H1 (cell line): ENCODE data around the gene SLC7A11. TPM values are rescaled to one million over a fixed set of nuclear protein-coding genes. Genes with fewer than 3 reads are reported as not detected.

ENCODE experiments used
- BACH1 ChIP-seq: IDR thresholded peaks from 2 replicates; pipeline ENCODE4 v1.6.1; 2012; ENCODE audit warnings: low read length, improper control_type of control experiment
- BRCA1 ChIP-seq: IDR thresholded peaks from 2 replicates; pipeline ENCODE4 v1.6.1; 2012; ENCODE audit warnings: low read depth, low read length, improper control_type of control experiment
- NANOG ChIP-seq: IDR thresholded peaks from 2 replicates; pipeline ENCODE4 v1.6.1; 2011; ENCODE audit warnings: low read length, low read depth, mild to moderate bottlenecking, inconsistent platforms; ENCODE audit not compliant: insufficient read depth, poor library complexity, severe bottlenecking
- RNF2 ChIP-seq: fragments of 200-900, 300-1000 bp; sonication (generic); IDR thresholded peaks from 2 replicates; pipeline ENCODE4 v1.7.1; 2016; ENCODE audit warnings: borderline replicate concordance, low read depth, mild to moderate bottlenecking, antibody characterized with exemption, low read length; ENCODE audit not compliant: poor library complexity, severe bottlenecking; ENCODE audit errors: missing control alignments
- SIX5 ChIP-seq: IDR thresholded peaks from 2 replicates; pipeline ENCODE4 v1.6.1; 2011; ENCODE audit warnings: mild to moderate bottlenecking, low read depth, low read length
- TAF1 ChIP-seq: IDR thresholded peaks from 2 replicates; pipeline ENCODE4 v1.6.1; 2011; ENCODE audit warnings: mild to moderate bottlenecking, low read depth, low read length
- TCF12 ChIP-seq: IDR thresholded peaks from 2 replicates; pipeline ENCODE4 v1.6.1; 2011; ENCODE audit warnings: low read depth, mild to moderate bottlenecking, low read length
- polyA plus RNA-seq, 7 experiments: library from polyadenylated mRNA; depleted of rRNA in 3 of 7; stranded (reverse) in 5 of 7; unstranded in 2 of 7; fragments of >200 nt in 5 of 7; fragments of 200-250 nt in 2 of 7; gene quantifications; 1 replicate in 5 of 7; 2 replicates in 1 of 7; 4 replicates in 1 of 7; pipeline versions ENCODE4 v1.2.1 to v1.2.3, GENCODE V29; 2011 to 2013; ENCODE audit warnings: missing spikeins in 2 of 7, mixed read lengths in 2 of 7
- total RNA-seq: library from RNA; stranded (reverse); fragmentation: NEBNext Ultra II Directional; extraction: Animal tissue kit (Norgen Biotek cat#: 25700); gene quantifications from 2 replicates; pipeline ENCODE4 v1.2.1, GENCODE V29; 2021
- TF ChIP-seq, protein P1 (sequence below): fragments of 300-600 bp; sonication (generic); IDR thresholded peaks from 2 replicates; pipeline ENCODE4 v1.7.1; 2012; ENCODE audit warnings: low read length, moderate library complexity, mild to moderate bottlenecking, inconsistent platforms; ENCODE audit not compliant: insufficient replicate concordance

SLC7A11 gene
- total and polyA plus RNA-seq, 2 of the 8 experiments (the other 6 are each of a cell fraction or from before 2014, with no cell fraction given) = 6.6 to 17.0 TPM

DNA sequence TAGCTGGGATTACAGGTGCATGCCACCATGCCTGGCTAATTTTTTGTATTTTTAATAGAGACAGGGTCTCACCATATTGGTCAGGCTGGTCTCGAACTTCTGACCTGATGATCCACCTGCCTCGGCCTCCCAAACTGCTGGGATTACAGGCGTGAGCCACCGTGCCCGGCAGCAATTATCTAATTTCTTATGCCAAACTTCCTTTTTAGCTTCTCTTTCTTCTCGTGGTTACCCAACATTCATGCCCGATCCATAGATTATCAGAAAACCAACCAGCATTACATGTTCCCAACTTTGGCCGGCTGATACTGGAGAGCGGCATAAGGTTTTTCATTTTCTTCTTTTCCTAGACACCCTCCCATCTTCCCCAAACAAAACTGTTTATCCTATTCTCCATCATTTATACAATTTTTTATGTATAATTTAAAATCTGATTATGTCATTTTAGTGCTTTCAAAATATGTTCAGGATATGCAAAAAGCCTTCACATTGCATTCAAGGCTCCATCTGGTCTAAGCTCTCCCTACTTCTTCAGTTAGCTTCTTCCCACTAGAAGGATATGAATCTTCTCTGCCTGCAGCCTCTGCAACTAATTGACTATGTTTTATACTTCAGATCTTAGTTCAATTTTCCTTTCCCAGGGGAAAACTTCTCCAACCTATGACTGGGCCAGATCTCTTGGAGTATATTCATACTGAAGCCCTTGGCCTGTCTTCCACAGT lies 8.7 kb downstream of the SLC7A11 start (continued):
- TF ChIP-seq, protein P1, sequence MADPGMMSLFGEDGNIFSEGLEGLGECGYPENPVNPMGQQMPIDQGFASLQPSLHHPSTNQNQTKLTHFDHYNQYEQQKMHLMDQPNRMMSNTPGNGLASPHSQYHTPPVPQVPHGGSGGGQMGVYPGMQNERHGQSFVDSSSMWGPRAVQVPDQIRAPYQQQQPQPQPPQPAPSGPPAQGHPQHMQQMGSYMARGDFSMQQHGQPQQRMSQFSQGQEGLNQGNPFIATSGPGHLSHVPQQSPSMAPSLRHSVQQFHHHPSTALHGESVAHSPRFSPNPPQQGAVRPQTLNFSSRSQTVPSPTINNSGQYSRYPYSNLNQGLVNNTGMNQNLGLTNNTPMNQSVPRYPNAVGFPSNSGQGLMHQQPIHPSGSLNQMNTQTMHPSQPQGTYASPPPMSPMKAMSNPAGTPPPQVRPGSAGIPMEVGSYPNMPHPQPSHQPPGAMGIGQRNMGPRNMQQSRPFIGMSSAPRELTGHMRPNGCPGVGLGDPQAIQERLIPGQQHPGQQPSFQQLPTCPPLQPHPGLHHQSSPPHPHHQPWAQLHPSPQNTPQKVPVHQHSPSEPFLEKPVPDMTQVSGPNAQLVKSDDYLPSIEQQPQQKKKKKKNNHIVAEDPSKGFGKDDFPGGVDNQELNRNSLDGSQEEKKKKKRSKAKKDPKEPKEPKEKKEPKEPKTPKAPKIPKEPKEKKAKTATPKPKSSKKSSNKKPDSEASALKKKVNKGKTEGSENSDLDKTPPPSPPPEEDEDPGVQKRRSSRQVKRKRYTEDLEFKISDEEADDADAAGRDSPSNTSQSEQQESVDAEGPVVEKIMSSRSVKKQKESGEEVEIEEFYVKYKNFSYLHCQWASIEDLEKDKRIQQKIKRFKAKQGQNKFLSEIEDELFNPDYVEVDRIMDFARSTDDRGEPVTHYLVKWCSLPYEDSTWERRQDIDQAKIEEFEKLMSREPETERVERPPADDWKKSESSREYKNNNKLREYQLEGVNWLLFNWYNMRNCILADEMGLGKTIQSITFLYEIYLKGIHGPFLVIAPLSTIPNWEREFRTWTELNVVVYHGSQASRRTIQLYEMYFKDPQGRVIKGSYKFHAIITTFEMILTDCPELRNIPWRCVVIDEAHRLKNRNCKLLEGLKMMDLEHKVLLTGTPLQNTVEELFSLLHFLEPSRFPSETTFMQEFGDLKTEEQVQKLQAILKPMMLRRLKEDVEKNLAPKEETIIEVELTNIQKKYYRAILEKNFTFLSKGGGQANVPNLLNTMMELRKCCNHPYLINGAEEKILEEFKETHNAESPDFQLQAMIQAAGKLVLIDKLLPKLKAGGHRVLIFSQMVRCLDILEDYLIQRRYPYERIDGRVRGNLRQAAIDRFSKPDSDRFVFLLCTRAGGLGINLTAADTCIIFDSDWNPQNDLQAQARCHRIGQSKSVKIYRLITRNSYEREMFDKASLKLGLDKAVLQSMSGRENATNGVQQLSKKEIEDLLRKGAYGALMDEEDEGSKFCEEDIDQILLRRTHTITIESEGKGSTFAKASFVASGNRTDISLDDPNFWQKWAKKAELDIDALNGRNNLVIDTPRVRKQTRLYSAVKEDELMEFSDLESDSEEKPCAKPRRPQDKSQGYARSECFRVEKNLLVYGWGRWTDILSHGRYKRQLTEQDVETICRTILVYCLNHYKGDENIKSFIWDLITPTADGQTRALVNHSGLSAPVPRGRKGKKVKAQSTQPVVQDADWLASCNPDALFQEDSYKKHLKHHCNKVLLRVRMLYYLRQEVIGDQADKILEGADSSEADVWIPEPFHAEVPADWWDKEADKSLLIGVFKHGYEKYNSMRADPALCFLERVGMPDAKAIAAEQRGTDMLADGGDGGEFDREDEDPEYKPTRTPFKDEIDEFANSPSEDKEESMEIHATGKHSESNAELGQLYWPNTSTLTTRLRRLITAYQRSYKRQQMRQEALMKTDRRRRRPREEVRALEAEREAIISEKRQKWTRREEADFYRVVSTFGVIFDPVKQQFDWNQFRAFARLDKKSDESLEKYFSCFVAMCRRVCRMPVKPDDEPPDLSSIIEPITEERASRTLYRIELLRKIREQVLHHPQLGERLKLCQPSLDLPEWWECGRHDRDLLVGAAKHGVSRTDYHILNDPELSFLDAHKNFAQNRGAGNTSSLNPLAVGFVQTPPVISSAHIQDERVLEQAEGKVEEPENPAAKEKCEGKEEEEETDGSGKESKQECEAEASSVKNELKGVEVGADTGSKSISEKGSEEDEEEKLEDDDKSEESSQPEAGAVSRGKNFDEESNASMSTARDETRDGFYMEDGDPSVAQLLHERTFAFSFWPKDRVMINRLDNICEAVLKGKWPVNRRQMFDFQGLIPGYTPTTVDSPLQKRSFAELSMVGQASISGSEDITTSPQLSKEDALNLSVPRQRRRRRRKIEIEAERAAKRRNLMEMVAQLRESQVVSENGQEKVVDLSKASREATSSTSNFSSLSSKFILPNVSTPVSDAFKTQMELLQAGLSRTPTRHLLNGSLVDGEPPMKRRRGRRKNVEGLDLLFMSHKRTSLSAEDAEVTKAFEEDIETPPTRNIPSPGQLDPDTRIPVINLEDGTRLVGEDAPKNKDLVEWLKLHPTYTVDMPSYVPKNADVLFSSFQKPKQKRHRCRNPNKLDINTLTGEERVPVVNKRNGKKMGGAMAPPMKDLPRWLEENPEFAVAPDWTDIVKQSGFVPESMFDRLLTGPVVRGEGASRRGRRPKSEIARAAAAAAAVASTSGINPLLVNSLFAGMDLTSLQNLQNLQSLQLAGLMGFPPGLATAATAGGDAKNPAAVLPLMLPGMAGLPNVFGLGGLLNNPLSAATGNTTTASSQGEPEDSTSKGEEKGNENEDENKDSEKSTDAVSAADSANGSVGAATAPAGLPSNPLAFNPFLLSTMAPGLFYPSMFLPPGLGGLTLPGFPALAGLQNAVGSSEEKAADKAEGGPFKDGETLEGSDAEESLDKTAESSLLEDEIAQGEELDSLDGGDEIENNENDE = no peak
- TF ChIP-seq BRCA1 (no peak), TAF1 (no peak), BACH1 (no peak), RNF2 (no peak), NANOG (no peak), TCF12 (no peak), SIX5 (no peak)
